ENCODE data around the gene EFHC1. TPM values are rescaled to one million over a fixed set of nuclear protein-coding genes. Genes with fewer than 3 reads are reported as not detected.

The EFHC1 gene
- total RNA-seq, 1 experiment from 2014 or later, result 26.9 TPM

GRCh38 chr6:52506476-52506875 lies 86.3 kb downstream of the EFHC1 start:
- POLR2A ChIA-PET, result interaction anchor here (0.7 to 1.0 kb wide), 3 partner anchors 16 to 86 kb away, joined by 3 read pairs; partner anchors contain the start of gene EFHC1
- BruUV-seq (replicated peaks), result no TSS peak
- no peak for TF ChIP-seq CTCF (IDR thresholded peaks at IDR 0.05; ENCODE audit: unreplicated experiment)
- H3K36me3 Mint-ChIP-seq (ENCODE audit: insufficient read depth, unreplicated experiment), result peaks cover 55% of the 10 kb centered on the region
- H3K9me3 Mint-ChIP-seq (ENCODE audit: unreplicated experiment), result no peaks in the 10 kb centered on the region
- CTCF ChIA-PET, result interaction anchor here (0.5 to 1.3 kb wide), 6 partner anchors 9 to 934 kb away, joined by 3 to 4 read pairs (median 3); no protein-coding TSS in a partner anchor
- H3K27ac Mint-ChIP-seq (ENCODE audit: low read depth, unreplicated experiment), result no peak overlapping the region
- intact Hi-C loops (cut with micrococcal nuclease), result no loop called here
- no peak for DNase-seq (ENCODE audit: unreplicated experiment)
- H3K27me3 Mint-ChIP-seq (ENCODE audit: insufficient read depth, unreplicated experiment), result no peaks in the 10 kb centered on the region
- peaks cover 34% of the 10 kb centered on the region for H3K4me1 Mint-ChIP-seq (ENCODE audit: insufficient read depth, unreplicated experiment)
- H3K4me3 Mint-ChIP-seq (ENCODE audit: unreplicated experiment), result no peak overlapping the region

DNA sequence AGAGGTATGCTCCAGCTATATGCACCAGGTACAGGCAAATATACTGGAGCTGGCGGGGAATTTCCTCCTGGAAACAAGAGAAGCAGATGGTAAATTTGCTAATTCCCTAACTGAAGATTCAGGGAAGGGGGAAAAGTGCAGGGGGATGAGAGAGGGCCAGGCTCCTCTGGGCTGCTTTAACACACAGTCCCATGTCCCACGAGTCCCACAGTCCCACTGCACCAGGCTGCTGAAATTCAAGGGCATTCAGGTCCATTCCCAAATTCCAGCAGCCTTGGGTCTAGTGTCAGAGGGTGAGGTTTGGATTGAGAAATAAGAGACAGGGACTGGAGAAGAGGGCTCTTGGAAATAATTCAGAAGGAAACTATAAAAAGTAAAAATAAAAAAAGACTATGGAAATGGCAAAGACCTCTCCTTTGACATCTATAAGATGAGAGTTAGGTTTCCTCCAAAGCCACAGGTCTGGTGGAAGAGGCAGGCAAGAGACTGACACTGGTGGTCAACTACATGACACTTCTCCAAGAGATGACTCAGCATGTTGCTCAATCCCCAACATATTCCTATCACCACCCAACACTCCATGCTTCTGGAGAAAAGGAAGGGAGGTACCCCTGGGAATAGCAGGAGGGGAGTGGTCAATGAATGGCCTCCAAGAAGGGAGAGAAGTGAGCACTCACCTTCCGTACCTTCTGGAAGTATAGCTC lies 87.6 kb downstream of the EFHC1 start:
- peaks cover 42% of the 10 kb centered on the region for H3K4me1 Mint-ChIP-seq (ENCODE audit: insufficient read depth, unreplicated experiment)
- H3K4me3 Mint-ChIP-seq (ENCODE audit: unreplicated experiment), result no peak overlapping the region

GRCh38 chr6:52508261-52508739 lies 88.2 kb downstream of the EFHC1 start:
- peaks cover 52% of the 10 kb centered on the region for H3K36me3 Mint-ChIP-seq (ENCODE audit: insufficient read depth, unreplicated experiment)
- POLR2A ChIA-PET, result interaction anchor here (1.0 kb wide), 1 partner anchor 59 kb away, joined by 3 read pairs; no protein-coding TSS in a partner anchor
- H3K27ac Mint-ChIP-seq (ENCODE audit: low read depth, unreplicated experiment), result no peak overlapping the region
- no peaks in the 10 kb centered on the region for H3K9me3 Mint-ChIP-seq (ENCODE audit: unreplicated experiment)
- DNase-seq (ENCODE audit: unreplicated experiment), result no peak
- intact Hi-C loops (cut with micrococcal nuclease), result no loop called here
- H3K4me3 Mint-ChIP-seq (ENCODE audit: unreplicated experiment), result no peak overlapping the region
- CTCF ChIA-PET, result interaction anchor here (0.7 kb wide), 1 partner anchor 32 kb away, joined by 3 read pairs; no protein-coding TSS in a partner anchor
- TF ChIP-seq CTCF (IDR thresholded peaks at IDR 0.05; ENCODE audit: unreplicated experiment), result no peak
- H3K4me1 Mint-ChIP-seq (ENCODE audit: insufficient read depth, unreplicated experiment), result peaks cover 41% of the 10 kb centered on the region
- no TSS peak for BruUV-seq (replicated peaks)
- no peaks in the 10 kb centered on the region for H3K27me3 Mint-ChIP-seq (ENCODE audit: insufficient read depth, unreplicated experiment)

More for the DNA sequence above, 87.6 kb downstream of the EFHC1 start:
- TF ChIP-seq CTCF (IDR thresholded peaks at IDR 0.05; ENCODE audit: unreplicated experiment), result no peak
- H3K9me3 Mint-ChIP-seq (ENCODE audit: unreplicated experiment), result no peaks in the 10 kb centered on the region
- POLR2A ChIA-PET, result interaction anchor here (0.6 to 1.0 kb wide), 3 partner anchors 23 to 87 kb away, joined by 3 read pairs; partner anchors contain the start of gene EFHC1
- intact Hi-C loops (cut with micrococcal nuclease), result no loop called here
- CTCF ChIA-PET, result interaction anchor here (1.0 kb wide), 1 partner anchor 13 kb away, joined by 3 read pairs; no protein-coding TSS in a partner anchor
- no peaks in the 10 kb centered on the region for H3K27me3 Mint-ChIP-seq (ENCODE audit: insufficient read depth, unreplicated experiment)
- peaks cover 57% of the 10 kb centered on the region for H3K36me3 Mint-ChIP-seq (ENCODE audit: insufficient read depth, unreplicated experiment)
- peak; percentile 80 for DNase-seq (ENCODE audit: unreplicated experiment)
- H3K27ac Mint-ChIP-seq (ENCODE audit: low read depth, unreplicated experiment), result no peak overlapping the region
- no TSS peak for BruUV-seq (replicated peaks)

All from MCF 10A (cell line).